Suppressor macrophage treated with lipopolysaccharide for 1 hour (primary cell): Measurements from ENCODE around the gene CBR1.

Experiments used
- DNase-seq, 3 donors: peaks; one replicate each; pipeline ENCODE4 v3.0.0-alpha.2; 2020 to 2022

CBR1 gene

GRCh38 chr21:36069713-36070583, at the start of gene CBR1:
CBR1 (plus strand) TSS chr21:36070024; CDS start chr21:36070116, 92 bp downstream.
- DNase-seq, result peak; percentile 92 to 96 (median 93)

- DNase-seq, result no peak
Observed at GRCh38 chr21:36021251-36021837, 48.5 kb upstream of the CBR1 start.

- no peak for DNase-seq
Observed at GRCh38 chr21:36022427-36023091, 47.3 kb upstream of the CBR1 start.

GRCh38 chr21:36023092-36023480, 46.7 kb upstream of the CBR1 start:
- DNase-seq, result no peak

- no peak for DNase-seq
Observed at GRCh38 chr21:36024782-36025181, 45.0 kb upstream of the CBR1 start.

GRCh38 chr21:36027347-36027746, 42.5 kb upstream of the CBR1 start:
- DNase-seq, result peak; percentile 11 to 47 (median 12)

- DNase-seq, result peak; percentile 66 to 83 (median 78)
Observed at GRCh38 chr21:36028127-36029069, 41.4 kb upstream of the CBR1 start.

GRCh38 chr21:36029309-36029708, 40.5 kb upstream of the CBR1 start:
- no peak for DNase-seq

- DNase-seq, result no peak
Observed at GRCh38 chr21:36030581-36031189, 39.1 kb upstream of the CBR1 start.

GRCh38 chr21:36032647-36033406, 37.0 kb upstream of the CBR1 start:
- no peak for DNase-seq

- no peak for DNase-seq
Observed at GRCh38 chr21:36034211-36034913, 35.5 kb upstream of the CBR1 start.

GRCh38 chr21:36035381-36035791, 34.4 kb upstream of the CBR1 start:
- DNase-seq, result no peak

- DNase-seq, result no peak
Observed at GRCh38 chr21:36038701-36039497, 30.9 kb upstream of the CBR1 start.

GRCh38 chr21:36039861-36040260, 30.0 kb upstream of the CBR1 start:
- no peak for DNase-seq

GRCh38 chr21:36040389-36040788, 29.4 kb upstream of the CBR1 start:
- no peak for DNase-seq

- no peak for DNase-seq
Observed at GRCh38 chr21:36041910-36042309, 27.9 kb upstream of the CBR1 start.

- DNase-seq, result no peak
Observed at GRCh38 chr21:36044056-36044455, 25.8 kb upstream of the CBR1 start.

- no peak for DNase-seq
Observed at GRCh38 chr21:36045993-36046392, 23.8 kb upstream of the CBR1 start.

GRCh38 chr21:36047139-36047538, 22.7 kb upstream of the CBR1 start:
- DNase-seq, result no peak

- no peak for DNase-seq
Observed at GRCh38 chr21:36048357-36048756, 21.5 kb upstream of the CBR1 start.
